H1 (cell line): ENCODE data around the gene UGT1A3. TPM values are rescaled to one million over a fixed set of nuclear protein-coding genes. Genes with fewer than 3 reads are reported as not detected.

Experiments
- CTCF ChIA-PET: fragments of 300-600 bp; sonication (Branson Sonifier 250); formaldehyde crosslinking; loops from one replicate; lab custom pipeline; 2021; ENCODE audit not compliant: partially characterized antibody; lab: Charles Lee
- POLR2A ChIA-PET: fragments of 300-600 bp; sonication (Branson Sonifier 250); formaldehyde crosslinking; loops from one replicate; lab custom pipeline; 2021; ENCODE audit warnings: inconsistent platforms; ENCODE audit not compliant: partially characterized antibody; lab: Charles Lee
- DNase-seq, 2 experiments: peaks; one replicate each; pipeline versions ENCODE4 v3.0.0 to v3.0.0-alpha.2; 2010 to 2022; ENCODE audit warnings: low spot score in 2 of 2, low read depth in 1 of 2, mixed read lengths in 1 of 2
- FAIRE-seq: peaks from 2 replicates; lab custom pipeline; 2011; peaks lifted over from hg19 to GRCh38; lab: Jason Lieb, UNC
- H2AFZ ChIP-seq: 2 replicates; pipeline ENCODE4 v1.8.1; 2012; ENCODE audit warnings: low read length, inconsistent platforms
- H2AK5ac ChIP-seq: 2 replicates; pipeline ENCODE4 v1.6.1; 2013; ENCODE audit warnings: low read depth, low read length
- H2BK120ac ChIP-seq: replicated peaks from 2 replicates; pipeline ENCODE3; 2013; ENCODE audit warnings: low read depth, low read length, inconsistent platforms
- H2BK12ac ChIP-seq: 2 replicates; pipeline ENCODE4 v1.6.1; 2013; ENCODE audit warnings: low read depth, low read length
- H2BK15ac ChIP-seq: 2 replicates; pipeline ENCODE4 v1.6.1; 2013; ENCODE audit warnings: low read length
- H2BK20ac ChIP-seq: 2 replicates; pipeline ENCODE4 v1.6.1; 2013; ENCODE audit warnings: low read length
- H2BK5ac ChIP-seq: 2 replicates; pipeline ENCODE4 v1.6.1; 2013; ENCODE audit warnings: low read depth, low read length
- H3K14ac ChIP-seq: 2 replicates; pipeline ENCODE4 v1.6.1; 2013; ENCODE audit warnings: inconsistent platforms; ENCODE audit not compliant: insufficient read length
- H3K18ac ChIP-seq: 2 replicates; pipeline ENCODE4 v1.6.1; 2013; ENCODE audit warnings: low read length; ENCODE audit errors: extremely low read depth
- H3K23ac ChIP-seq: 2 replicates; pipeline ENCODE4 v1.6.1; 2013; ENCODE audit warnings: inconsistent platforms; ENCODE audit not compliant: insufficient read length
- H3K23me2 ChIP-seq: 2 replicates; pipeline ENCODE4 v1.6.1; 2013; ENCODE audit warnings: low read depth, low read length
- H3K27ac ChIP-seq: 2 replicates; pipeline ENCODE4 v1.6.1; 2011; ENCODE audit warnings: low read depth, low read length, inconsistent platforms
- H3K27me3 ChIP-seq, 4 experiments: replicated peaks in 1 of 4; 1 replicate in 1 of 4; 2 replicates in 3 of 4; pipeline versions ENCODE4 v1.6.1 to v1.8.1; 2011 to 2013; ENCODE audit warnings: low read length in 3 of 4, mild to moderate bottlenecking in 3 of 4, inconsistent platforms in 2 of 4, mixed read lengths in 2 of 4, moderate library complexity in 1 of 4; ENCODE audit not compliant: control insufficient read depth in 3 of 4, insufficient read depth in 3 of 4; ENCODE audit errors: extremely low read depth in 1 of 4
- H3K36me3 ChIP-seq, 4 experiments: 2 replicates each; pipeline versions ENCODE4 v1.6.1 to v1.8.1; 2011 to 2013; ENCODE audit warnings: mild to moderate bottlenecking in 4 of 4, low read length in 3 of 4, moderate library complexity in 2 of 4, control low read depth in 1 of 4, inconsistent platforms in 1 of 4; ENCODE audit not compliant: insufficient read depth in 4 of 4, control insufficient read depth in 2 of 4
- H3K4ac ChIP-seq: replicated peaks from 2 replicates; pipeline ENCODE3; 2013; ENCODE audit warnings: low read length, low read depth, mixed read lengths, inconsistent platforms; ENCODE audit not compliant: insufficient read length
- H3K4me1 ChIP-seq, 4 experiments: replicated peaks in 1 of 4; 1 replicate in 1 of 4; 2 replicates in 3 of 4; pipeline versions ENCODE4 v1.6.1 to v1.8.1; 2011 to 2013; ENCODE audit warnings: low read length in 3 of 4, inconsistent platforms in 2 of 4, mixed read lengths in 1 of 4; ENCODE audit not compliant: insufficient read depth in 4 of 4, control insufficient read depth in 3 of 4
- H3K4me2 ChIP-seq, 2 experiments: 2 replicates each; pipeline versions ENCODE4 v1.6.1 to v1.8.1; 2011 to 2013; ENCODE audit warnings: low read depth in 2 of 2, low read length in 2 of 2, control low read depth in 1 of 2, inconsistent platforms in 1 of 2, mild to moderate bottlenecking in 1 of 2; ENCODE audit not compliant: insufficient read depth in 1 of 2
- H3K4me3 ChIP-seq, 4 experiments: fragments of 200-600, 300-600 bp in 1 of 4; sonication (generic), shearing (Covaris generic), sonication (Bioruptor Twin) in 1 of 4; 2 replicates each; pipeline versions ENCODE4 v1.5.1 to v1.8.1; 2011 to 2016; ENCODE audit warnings: low read length in 4 of 4, low read depth in 3 of 4, control low read depth in 2 of 4, inconsistent platforms in 2 of 4, mild to moderate bottlenecking in 2 of 4, mixed read lengths in 1 of 4, moderate library complexity in 1 of 4; ENCODE audit not compliant: insufficient read depth in 2 of 4; ENCODE audit errors: extremely low read depth in 1 of 4
- H3K56ac ChIP-seq: replicated peaks from 2 replicates; pipeline ENCODE3; 2013; ENCODE audit warnings: low read depth, mild to moderate bottlenecking, mixed read lengths, low read length, inconsistent platforms; ENCODE audit not compliant: insufficient read length
- H3K79me1 ChIP-seq: 2 replicates; pipeline ENCODE4 v1.6.1; 2013; ENCODE audit warnings: low read depth, low read length, control low read depth
- H3K79me2 ChIP-seq, 2 experiments: 2 replicates each; pipeline versions ENCODE4 v1.6.1 to v1.8.1; 2012 to 2013; ENCODE audit warnings: low read length in 2 of 2, mild to moderate bottlenecking in 2 of 2, inconsistent platforms in 1 of 2; ENCODE audit not compliant: insufficient read depth in 2 of 2, control insufficient read depth in 1 of 2
- H3K9ac ChIP-seq, 4 experiments: replicated peaks in 1 of 4; 1 replicate in 1 of 4; 2 replicates in 3 of 4; pipeline versions ENCODE4 v1.6.1 to v1.8.1; 2011 to 2013; ENCODE audit warnings: low read depth in 3 of 4, low read length in 3 of 4, control low read depth in 2 of 4, mild to moderate bottlenecking in 2 of 4, moderate library complexity in 2 of 4, inconsistent platforms in 1 of 4; ENCODE audit errors: extremely low read depth in 1 of 4
- H3K9me3 ChIP-seq, 2 experiments: 2 replicates each; pipeline versions ENCODE4 v1.6.1 to v1.8.1; 2012 to 2013; ENCODE audit warnings: mild to moderate bottlenecking in 2 of 2, moderate library complexity in 2 of 2, control low read depth in 1 of 2, inconsistent platforms in 1 of 2, low read depth in 1 of 2, low read length in 1 of 2, mixed read lengths in 1 of 2; ENCODE audit not compliant: insufficient read depth in 2 of 2
- H4K20me1 ChIP-seq, 2 experiments: replicated peaks in 1 of 2; 2 replicates each; pipeline versions ENCODE3 to v1.8.1; 2011 to 2013; ENCODE audit warnings: inconsistent platforms in 2 of 2, low read length in 2 of 2, mild to moderate bottlenecking in 1 of 2; ENCODE audit not compliant: insufficient read depth in 2 of 2, control insufficient read depth in 1 of 2
- H4K5ac ChIP-seq: 2 replicates; pipeline ENCODE4 v1.6.1; 2013; ENCODE audit warnings: low read length, low read depth, mixed read lengths, inconsistent platforms; ENCODE audit not compliant: insufficient read length
- H4K8ac ChIP-seq: 2 replicates; pipeline ENCODE4 v1.8.0; 2013; ENCODE audit warnings: mild to moderate bottlenecking, moderate library complexity, low read length, inconsistent platforms; ENCODE audit not compliant: insufficient read depth; ENCODE audit errors: extremely low read depth
- H4K91ac ChIP-seq: replicated peaks from 2 replicates; pipeline ENCODE3; 2013; ENCODE audit warnings: low read length, mixed read lengths, inconsistent platforms; ENCODE audit not compliant: insufficient read length
- ATF3 ChIP-seq: IDR thresholded peaks from 2 replicates; pipeline ENCODE4 v1.6.1; 2011; ENCODE audit warnings: low read depth, mild to moderate bottlenecking, low read length; ENCODE audit not compliant: insufficient read depth
- BRCA1 ChIP-seq: IDR thresholded peaks from 2 replicates; pipeline ENCODE4 v1.6.1; 2012; ENCODE audit warnings: low read depth, low read length, improper control_type of control experiment
- CEBPB ChIP-seq: IDR thresholded peaks from 2 replicates; pipeline ENCODE4 v1.6.1; 2012; ENCODE audit warnings: low read depth, low read length
- E2F6 ChIP-seq: IDR thresholded peaks from 2 replicates; pipeline ENCODE4 v1.6.1; 2012; ENCODE audit warnings: inconsistent platforms
- FOSL1 ChIP-seq: IDR thresholded peaks from 2 replicates; pipeline ENCODE4 v1.6.1; 2011; ENCODE audit warnings: mild to moderate bottlenecking, low read depth, low read length, moderate library complexity; ENCODE audit not compliant: insufficient read depth
- JUND ChIP-seq: IDR thresholded peaks from 2 replicates; pipeline ENCODE4 v1.6.1; 2011; ENCODE audit warnings: mild to moderate bottlenecking, improper control_type of control experiment, low read length
- KDM5A ChIP-seq: fragments of 200-600 bp; IDR thresholded peaks from 2 replicates; pipeline ENCODE4 v1.7.1; 2012; ENCODE audit warnings: mild to moderate bottlenecking, low read length, inconsistent platforms, mixed read lengths
- MAFK ChIP-seq: IDR thresholded peaks from 2 replicates; pipeline ENCODE4 v1.6.1; 2012; ENCODE audit warnings: low read depth, mild to moderate bottlenecking, improper control_type of control experiment, low read length
- MAX ChIP-seq: IDR thresholded peaks from 2 replicates; pipeline ENCODE4 v1.6.1; 2012; ENCODE audit warnings: inconsistent platforms
- RFX5 ChIP-seq: IDR thresholded peaks from 2 replicates; pipeline ENCODE4 v1.6.1; 2011; ENCODE audit warnings: low read depth, low read length, improper control_type of control experiment, borderline replicate concordance
- SAP30 ChIP-seq: fragments of 300-600 bp; sonication (generic); IDR thresholded peaks from 2 replicates; pipeline ENCODE4 v1.7.1; 2012; ENCODE audit warnings: low read length, moderate library complexity, mild to moderate bottlenecking, inconsistent platforms; ENCODE audit not compliant: insufficient read depth, insufficient replicate concordance
- SRF ChIP-seq: IDR thresholded peaks from 2 replicates; pipeline ENCODE4 v1.6.1; 2011; ENCODE audit warnings: mild to moderate bottlenecking, low read depth, low read length, moderate library complexity
- TAF7 ChIP-seq: optimal IDR thresholded peaks from 2 replicates; pipeline ENCODE3; 2011; ENCODE audit warnings: low read depth, mild to moderate bottlenecking, inconsistent platforms, low read length, moderate library complexity, borderline replicate concordance
- YY1 ChIP-seq: IDR thresholded peaks from 2 replicates; pipeline ENCODE4 v1.6.1; 2011; ENCODE audit warnings: low read depth, mild to moderate bottlenecking, low read length
- WGBS, 2 experiments: shearing (Covaris generic) in 1 of 2; methylation state at CpG; one replicate each; pipeline versions ENCODE4 v1.1.6 to v1.1.7; 2013 to 2015; ENCODE audit warnings: low lambda C conversion rate in 2 of 2, mixed read lengths in 2 of 2, inconsistent platforms in 1 of 2, low coverage in 1 of 2, missing lambda C conversion rate in 1 of 2; ENCODE audit not compliant: insufficient replicate concordance in 2 of 2, insufficient coverage in 1 of 2, insufficient read length in 1 of 2; ENCODE audit errors: extremely low coverage in 1 of 2, missing lambda C conversion rate in 1 of 2; 5-methylcytosine and 5-hydroxymethylcytosine counted together
- polyA plus RNA-seq, 7 experiments: library from polyadenylated mRNA; depleted of rRNA in 3 of 7; stranded (reverse) in 5 of 7; unstranded in 2 of 7; fragments of >200 nt in 5 of 7; fragments of 200-250 nt in 2 of 7; gene quantifications; 1 replicate in 5 of 7; 2 replicates in 1 of 7; 4 replicates in 1 of 7; pipeline versions ENCODE4 v1.2.1 to v1.2.3, GENCODE V29; 2011 to 2013; ENCODE audit warnings: missing spikeins in 2 of 7, mixed read lengths in 2 of 7
- total RNA-seq: library from RNA; stranded (reverse); fragmentation: NEBNext Ultra II Directional; extraction: Animal tissue kit (Norgen Biotek cat#: 25700); gene quantifications from 2 replicates; pipeline ENCODE4 v1.2.1, GENCODE V29; 2021

The UGT1A3 gene
- total and polyA plus RNA-seq, 2 of the 8 experiments (the other 6 are each of a cell fraction or from before 2014, with no cell fraction given) = not detected

- 86% methylated on average over 7 of the region's 7 CpGs; no CpG with 5 or more reads in 1 of the 2 experiments for WGBS, 2 experiments
- no peak for TF ChIP-seq TAF7
- TF ChIP-seq SRF = no peak
- no peak for TF ChIP-seq FOSL1
- TF ChIP-seq YY1 = no peak
- no peak for TF ChIP-seq KDM5A
- no peak for TF ChIP-seq ATF3
- TF ChIP-seq MAFK = no peak
- no peak for TF ChIP-seq E2F6
- no peak for TF ChIP-seq CEBPB
- TF ChIP-seq RFX5 = no peak
- TF ChIP-seq JUND = no peak
- TF ChIP-seq MAX = no peak
- TF ChIP-seq BRCA1 = no peak
- TF ChIP-seq SAP30 = no peak
Measured at GRCh38 chr2:233718552-233718951, 10.3 kb upstream of the UGT1A3 start, which contains the start of gene UGT1A4. UGT1A4 (plus strand) TSS chr2:233718736; CDS start chr2:233718821, 85 bp downstream.

More at GRCh38 chr2:233718552-233718951, 10.3 kb upstream of the UGT1A3 start, which contains the start of gene UGT1A4:
- Histone ChIP-seq H3K79me2 (no peaks in the 10 kb centered on the region), H2BK20ac (no peak within 1 kb of the TSS), H2AFZ (no peak within 1 kb of the TSS), H3K56ac (no peak within 1 kb of the TSS), H3K36me3 (no peaks in the 10 kb centered on the region), H3K4me1 (no peaks in the 10 kb centered on the region), H3K4ac (no peak within 1 kb of the TSS), H3K23me2 (no peaks in the 10 kb centered on the region), H3K4me2 (no peak within 1 kb of the TSS), H3K23ac (no peak within 1 kb of the TSS), H4K91ac (no peak within 1 kb of the TSS), H3K27ac (no peak within 1 kb of the TSS), H3K27me3 (no peaks in the 10 kb centered on the region), H2BK15ac (no peak within 1 kb of the TSS), H3K9me3 (peaks cover 0 to 10% of the 10 kb centered on the region in 2 experiments; a peak in 2 of 4 replicates), H4K8ac (no peak within 1 kb of the TSS), H2BK12ac (no peak within 1 kb of the TSS), H3K4me3 (no peak within 1 kb of the TSS), H3K14ac (no peak within 1 kb of the TSS), H4K5ac (no peak within 1 kb of the TSS), H3K18ac (no peak within 1 kb of the TSS), H3K9ac (no peak within 1 kb of the TSS), H3K79me1 (no peaks in the 10 kb centered on the region), H2BK120ac (no peak within 1 kb of the TSS), H2AK5ac (no peak within 1 kb of the TSS), H2BK5ac (no peak within 1 kb of the TSS), H4K20me1 (no peaks in the 10 kb centered on the region)
- CTCF ChIA-PET = no interaction called here
- no peak for FAIRE-seq
- POLR2A ChIA-PET = no interaction called here
- DNase-seq = no peak
